ENCODE results near the gene HOXB4.
A peak's percentile ranks its signal among the peaks of the same experiment; 100 is the strongest.

HOXB4 gene

GRCh38 chr17:48615047-48615962, 37.2 kb upstream of the HOXB4 start, which contains the start of gene HOXB8:
Gene HOXB8, minus strand, starts transcription at chr17:48615292. Its CDS starts 588 bp downstream, at chr17:48614704.
- no peak for TF ChIP-seq POLR2A (IDR thresholded peaks at IDR 0.05; ENCODE audit: low read depth, low read length)
- no peak for TF ChIP-seq TAF1 (IDR thresholded peaks at IDR 0.05; ENCODE audit: low read depth, low read length)
- no peak for TF ChIP-seq POLR2AphosphoS5 (IDR thresholded peaks at IDR 0.05; ENCODE audit: low read depth, low read length)
- TF ChIP-seq PAX5 (IDR thresholded peaks at IDR 0.05; ENCODE audit: insufficient read depth, low read length, severe bottlenecking), result no peak
- no peak for TF ChIP-seq POU2F2 (IDR thresholded peaks at IDR 0.05; ENCODE audit: low read depth, low read length)
- TF ChIP-seq SPI1 (IDR thresholded peaks at IDR 0.05; ENCODE audit: low read depth, low read length), result no peak
- DNase-seq (ENCODE audit: insufficient read length, low spot score) (no peak), FAIRE-seq (no peak)

GRCh38 chr17:48613862-48614694, 35.9 kb upstream of the HOXB4 start:
- TF ChIP-seq POLR2A (IDR thresholded peaks at IDR 0.05; ENCODE audit: low read depth, low read length) (no peak), TAF1 (IDR thresholded peaks at IDR 0.05; ENCODE audit: low read depth, low read length) (no peak), POU2F2 (IDR thresholded peaks at IDR 0.05; ENCODE audit: low read depth, low read length) (no peak), POLR2AphosphoS5 (IDR thresholded peaks at IDR 0.05; ENCODE audit: low read depth, low read length) (no peak), PAX5 (IDR thresholded peaks at IDR 0.05; ENCODE audit: insufficient read depth, low read length, severe bottlenecking) (no peak), SPI1 (IDR thresholded peaks at IDR 0.05; ENCODE audit: low read depth, low read length) (no peak)
- FAIRE-seq (no peak), DNase-seq (ENCODE audit: insufficient read length, low spot score) (no peak)

GRCh38 chr17:48612854-48613691, 34.9 kb upstream of the HOXB4 start:
- peak; percentile 23 for FAIRE-seq
- DNase-seq (ENCODE audit: insufficient read length, low spot score), result no peak
- TF ChIP-seq PAX5 (IDR thresholded peaks at IDR 0.05; ENCODE audit: insufficient read depth, low read length, severe bottlenecking), result no peak
- TF ChIP-seq POLR2A (IDR thresholded peaks at IDR 0.05; ENCODE audit: low read depth, low read length), result no peak
- no peak for TF ChIP-seq POU2F2 (IDR thresholded peaks at IDR 0.05; ENCODE audit: low read depth, low read length)
- no peak for TF ChIP-seq POLR2AphosphoS5 (IDR thresholded peaks at IDR 0.05; ENCODE audit: low read depth, low read length)
- no peak for TF ChIP-seq SPI1 (IDR thresholded peaks at IDR 0.05; ENCODE audit: low read depth, low read length)

- DNase-seq (ENCODE audit: insufficient read length, low spot score), result no peak
- TF ChIP-seq SPI1 (IDR thresholded peaks at IDR 0.05; ENCODE audit: low read depth, low read length), result no peak
- no peak for TF ChIP-seq POU2F2 (IDR thresholded peaks at IDR 0.05; ENCODE audit: low read depth, low read length)
- TF ChIP-seq POLR2A (IDR thresholded peaks at IDR 0.05; ENCODE audit: low read depth, low read length), result no peak
- no peak for TF ChIP-seq TAF1 (IDR thresholded peaks at IDR 0.05; ENCODE audit: low read depth, low read length)
- no peak for TF ChIP-seq PAX5 (IDR thresholded peaks at IDR 0.05; ENCODE audit: insufficient read depth, low read length, severe bottlenecking)
- no peak for TF ChIP-seq POLR2AphosphoS5 (IDR thresholded peaks at IDR 0.05; ENCODE audit: low read depth, low read length)
- FAIRE-seq, result no peak
Observed at GRCh38 chr17:48612456-48612853, 34.3 kb upstream of the HOXB4 start.

- DNase-seq (ENCODE audit: insufficient read length, low spot score) (no peak), FAIRE-seq (peak; percentile 74)
- no peak for TF ChIP-seq SPI1 (IDR thresholded peaks at IDR 0.05; ENCODE audit: low read depth, low read length)
Observed at GRCh38 chr17:48611681-48612455, 33.7 kb upstream of the HOXB4 start.

- TF ChIP-seq PAX5 (IDR thresholded peaks at IDR 0.05; ENCODE audit: insufficient read depth, low read length, severe bottlenecking) (no peak), POLR2A (IDR thresholded peaks at IDR 0.05; ENCODE audit: low read depth, low read length) (no peak), TAF1 (IDR thresholded peaks at IDR 0.05; ENCODE audit: low read depth, low read length) (no peak), SPI1 (IDR thresholded peaks at IDR 0.05; ENCODE audit: low read depth, low read length) (no peak), POU2F2 (IDR thresholded peaks at IDR 0.05; ENCODE audit: low read depth, low read length) (no peak), POLR2AphosphoS5 (IDR thresholded peaks at IDR 0.05; ENCODE audit: low read depth, low read length) (no peak)
- DNase-seq (ENCODE audit: insufficient read length, low spot score) (no peak), FAIRE-seq (no peak)
Observed at GRCh38 chr17:48611213-48611612, 33.1 kb upstream of the HOXB4 start.

- TF ChIP-seq POU2F2 (IDR thresholded peaks at IDR 0.05; ENCODE audit: low read depth, low read length), result no peak
- DNase-seq (ENCODE audit: insufficient read length, low spot score) (no peak), FAIRE-seq (peak; percentile 88)
Observed at GRCh38 chr17:48610282-48611211, 32.4 kb upstream of the HOXB4 start, which contains the start of gene HOXB7. Gene HOXB7, minus strand, starts transcription at chr17:48611017. Its CDS starts 99 bp downstream, at chr17:48610918.

Data from GM12891 (cell line).